Gastroesophageal sphincter (tissue), 3 donors: Measurements from ENCODE around the gene USP31.

Experiments used
- CTCF ChIP-seq, 4 experiments: fragments of 200-600 bp in 2 of 4; fragments of 450-650 bp in 2 of 4; sonication (generic) in 1 of 4; IDR thresholded peaks; one replicate each; pipeline ENCODE4 v1.5.1; 2017 to 2019; ENCODE audit warnings: antibody characterized with exemption in 4 of 4, mild to moderate bottlenecking in 2 of 4, moderate library complexity in 2 of 4
- EP300 ChIP-seq: sonication (generic); formaldehyde crosslinking; IDR thresholded peaks from one replicate; pipeline ENCODE4 v1.6.1; 2017; ENCODE audit warnings: antibody characterized with exemption, mild to moderate bottlenecking
- POLR2A ChIP-seq, 2 donors: fragments of 450-650 bp; IDR thresholded peaks; one replicate each; pipeline ENCODE4 v1.6.1; 2017; ENCODE audit warnings: antibody characterized with exemption in 2 of 2, mild to moderate bottlenecking in 2 of 2, moderate library complexity in 1 of 2
- POLR2AphosphoS5 ChIP-seq: sonication (generic); formaldehyde crosslinking; IDR thresholded peaks from one replicate; pipeline ENCODE4 v1.6.1; 2017; ENCODE audit warnings: antibody characterized with exemption

GRCh38 chr16:23085949-23086348 is 63.3 kb downstream of the USP31 start:
- TF ChIP-seq POLR2A (IDR thresholded peaks at IDR 0.05): no peak
- no peak for TF ChIP-seq CTCF (IDR thresholded peaks at IDR 0.05)
- no peak for TF ChIP-seq POLR2AphosphoS5
- no peak for TF ChIP-seq EP300
